ENCODE data around the gene NUDT5. TPM values are rescaled to one million over a fixed set of nuclear protein-coding genes. Genes with fewer than 3 reads are reported as not detected.

NUDT5 gene
- total RNA-seq, 1 experiment from 2014 or later = 72.3 TPM

DNA sequence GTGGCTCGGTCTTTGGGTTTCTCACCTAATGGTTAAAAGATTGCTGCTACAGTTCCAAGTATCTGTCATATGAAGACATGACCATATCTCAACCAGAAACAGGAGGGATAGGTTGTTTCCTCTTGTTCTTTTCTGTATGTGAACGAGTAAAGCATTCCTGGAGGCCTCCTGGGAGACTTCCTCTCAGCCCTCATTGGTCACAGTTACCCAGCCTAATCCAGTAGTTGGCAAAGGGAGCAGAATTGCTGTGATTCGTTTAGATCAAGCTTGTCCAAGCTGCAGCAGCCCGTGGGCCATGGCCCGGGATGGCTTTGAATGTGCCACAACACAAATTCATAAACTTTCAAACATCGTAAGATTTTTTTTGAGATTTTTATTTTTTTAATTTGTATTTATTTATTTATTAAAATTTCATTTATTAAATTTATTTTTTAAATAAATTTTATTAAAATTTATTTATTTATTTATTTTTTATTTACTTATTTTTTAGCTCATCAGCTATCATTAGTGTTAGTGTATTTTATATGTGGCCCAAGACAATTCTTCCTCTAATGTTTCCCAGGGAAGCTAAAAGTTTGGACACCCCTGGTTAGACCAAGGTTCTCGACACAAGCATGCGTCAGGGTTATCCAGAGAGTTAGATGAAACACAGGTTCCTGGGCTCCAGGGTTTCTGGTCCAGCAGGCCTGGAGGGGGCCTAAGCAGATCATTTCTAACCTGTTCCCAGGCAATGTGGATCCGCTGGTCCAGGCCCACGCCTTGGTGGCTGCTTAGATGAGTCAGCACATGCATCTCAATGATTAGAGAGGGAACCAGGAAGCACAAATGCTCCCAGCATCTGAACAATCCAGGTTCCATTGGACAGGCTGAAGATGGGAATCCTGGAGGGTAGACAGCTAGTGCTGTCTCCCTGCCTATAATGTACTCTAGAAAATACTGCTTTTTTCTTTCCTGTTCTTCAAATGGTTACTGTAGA is 25.9 kb upstream of the NUDT5 start:
- DNase-seq (ENCODE audit: low read depth in 1 of 2, low spot score in 2 of 2) = peak in 1 of 2 experiments; percentile 16
- peak overlapping the region; percentile 27; the same call in 1 of the 2 replicates for H3K27ac ChIP-seq

GRCh38 chr10:12218991-12219390 is 23.3 kb upstream of the NUDT5 start:
- Histone ChIP-seq H3K27ac (no peak overlapping the region), H3K4me3 (no peak overlapping the region), H3K9me3 (replicated peaks) (no peaks in the 10 kb centered on the region), H3K4me1 (replicated peaks) (peaks cover 7% of the 10 kb centered on the region; the same call in 1 of the 2 replicates), H3K27me3 (replicated peaks) (no peaks in the 10 kb centered on the region), H3K36me3 (peaks cover 64% of the 10 kb centered on the region)
- no peak for DNase-seq (ENCODE audit: low read depth in 1 of 2, low spot score in 2 of 2)

More for the DNA sequence above, 25.9 kb upstream of the NUDT5 start:
- no peaks in the 10 kb centered on the region for H3K27me3 ChIP-seq (replicated peaks)
- H3K36me3 ChIP-seq = peaks cover 58% of the 10 kb centered on the region
- no peak overlapping the region for H3K4me3 ChIP-seq
- no peaks in the 10 kb centered on the region for H3K9me3 ChIP-seq (replicated peaks)
- peaks cover 7% of the 10 kb centered on the region; the same call in 1 of the 2 replicates for H3K4me1 ChIP-seq (replicated peaks)

DNA sequence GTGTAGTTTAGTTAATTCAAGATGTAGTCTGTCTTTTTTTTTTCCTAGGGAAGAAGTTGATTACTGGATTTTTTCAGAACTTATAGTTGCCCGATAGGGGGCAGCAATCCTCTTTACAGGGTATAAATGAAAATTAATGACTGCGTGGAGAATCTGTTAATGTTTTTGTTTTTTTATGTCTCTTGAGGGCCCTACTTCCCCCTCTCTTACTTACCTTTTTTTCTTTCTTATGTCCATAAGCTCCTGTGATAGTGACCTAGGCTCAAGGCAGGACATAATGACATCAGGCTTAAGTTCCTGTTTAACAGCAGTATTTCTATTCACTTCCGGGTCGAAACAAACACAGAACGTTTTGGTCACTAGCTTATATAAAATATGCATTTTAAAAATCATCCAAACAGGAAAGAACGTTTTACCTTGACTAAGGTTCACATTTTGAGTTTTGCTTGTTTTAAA is 19.1 kb upstream of the NUDT5 start:
- peak in 1 of 2 experiments; percentile 43 for DNase-seq (ENCODE audit: low read depth in 1 of 2, low spot score in 2 of 2)
- Histone ChIP-seq H3K4me3 (no peak overlapping the region), H3K27ac (no peak overlapping the region)

GRCh38 chr10:12214093-12214492 is 18.4 kb upstream of the NUDT5 start:
- peaks cover 68% of the 10 kb centered on the region for H3K36me3 ChIP-seq
- H3K4me1 ChIP-seq (replicated peaks) = no peaks in the 10 kb centered on the region
- H3K27me3 ChIP-seq (replicated peaks) = no peaks in the 10 kb centered on the region
- no peak overlapping the region for H3K4me3 ChIP-seq
- no peak overlapping the region for H3K27ac ChIP-seq
- no peaks in the 10 kb centered on the region for H3K9me3 ChIP-seq (replicated peaks)
- no peak for DNase-seq (ENCODE audit: low read depth in 1 of 2, low spot score in 2 of 2)

More for the DNA sequence above, 19.1 kb upstream of the NUDT5 start:
- Histone ChIP-seq H3K27me3 (replicated peaks) (no peaks in the 10 kb centered on the region), H3K4me1 (replicated peaks) (no peaks in the 10 kb centered on the region), H3K9me3 (replicated peaks) (no peaks in the 10 kb centered on the region), H3K36me3 (peaks cover 65% of the 10 kb centered on the region)

- no peak overlapping the region for H3K4me3 ChIP-seq
- H3K27ac ChIP-seq = no peak overlapping the region
- no peaks in the 10 kb centered on the region for H3K9me3 ChIP-seq (replicated peaks)
- H3K36me3 ChIP-seq = peaks cover 69% of the 10 kb centered on the region
- no peaks in the 10 kb centered on the region for H3K27me3 ChIP-seq (replicated peaks)
- H3K4me1 ChIP-seq (replicated peaks) = no peaks in the 10 kb centered on the region
- DNase-seq (ENCODE audit: low read depth in 1 of 2, low spot score in 2 of 2) = no peak
These were observed 17.9 kb upstream of the NUDT5 start for GRCh38 chr10:12213621-12214020.

DNA sequence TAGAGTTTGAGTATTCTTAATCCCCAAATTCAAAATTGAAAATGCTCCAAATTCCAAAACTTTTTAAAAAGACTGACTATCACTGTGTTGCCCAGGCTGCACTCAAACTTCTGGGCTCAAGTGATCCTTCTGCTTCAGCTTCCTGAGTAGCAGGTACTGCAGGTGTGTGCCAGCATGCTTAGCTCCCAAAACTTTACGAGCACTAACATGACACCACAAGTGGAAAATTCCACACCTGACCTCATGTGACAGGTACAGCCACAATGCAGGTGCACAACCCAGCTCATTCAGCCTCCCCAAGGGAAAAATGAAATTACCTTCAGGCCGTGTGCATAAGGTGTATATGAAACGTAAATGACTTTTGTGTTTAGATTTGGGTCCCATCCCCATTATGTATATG is 16.8 kb upstream of the NUDT5 start:
- no peaks in the 10 kb centered on the region for H3K4me1 ChIP-seq (replicated peaks)
- no peak overlapping the region for H3K27ac ChIP-seq
- no peak for DNase-seq (ENCODE audit: low read depth in 1 of 2, low spot score in 2 of 2)
- H3K27me3 ChIP-seq (replicated peaks) = no peaks in the 10 kb centered on the region
- H3K9me3 ChIP-seq (replicated peaks) = no peaks in the 10 kb centered on the region
- no peak overlapping the region for H3K4me3 ChIP-seq
- H3K36me3 ChIP-seq = peaks cover 71% of the 10 kb centered on the region

DNA sequence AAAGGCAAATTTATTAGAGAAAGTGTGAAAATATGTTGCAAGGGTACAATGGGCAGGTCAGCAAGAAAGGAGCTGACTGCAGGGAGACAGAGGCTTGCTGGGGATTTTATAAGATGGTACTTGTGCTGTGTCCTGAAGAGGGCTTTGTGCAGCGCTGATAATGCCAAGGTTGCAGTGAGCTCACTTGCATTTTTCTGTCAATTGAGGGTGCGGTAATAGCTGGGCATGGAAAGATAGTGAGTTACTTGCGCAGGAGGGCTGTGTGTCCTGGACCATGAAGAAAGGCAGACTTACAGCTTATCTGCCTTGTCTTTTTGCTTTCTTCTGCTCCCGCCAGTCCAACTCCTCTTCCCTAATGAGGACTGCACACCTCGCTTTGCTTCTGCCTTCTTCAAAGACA is 12.8 kb upstream of the NUDT5 start:
- H3K27ac ChIP-seq = no peak overlapping the region
- DNase-seq (ENCODE audit: low read depth in 1 of 2, low spot score in 2 of 2) = no peak
- H3K4me3 ChIP-seq = no peak overlapping the region
- H3K27me3 ChIP-seq (replicated peaks) = no peaks in the 10 kb centered on the region
- H3K4me1 ChIP-seq (replicated peaks) = no peaks in the 10 kb centered on the region
- no peaks in the 10 kb centered on the region for H3K9me3 ChIP-seq (replicated peaks)
- peaks cover 60% of the 10 kb centered on the region for H3K36me3 ChIP-seq

- Histone ChIP-seq H3K4me1 (replicated peaks) (no peaks in the 10 kb centered on the region), H3K36me3 (peaks cover 67% of the 10 kb centered on the region), H3K4me3 (no peak overlapping the region)
These were observed 11.4 kb upstream of the NUDT5 start for GRCh38 chr10:12207114-12207513.

DNA sequence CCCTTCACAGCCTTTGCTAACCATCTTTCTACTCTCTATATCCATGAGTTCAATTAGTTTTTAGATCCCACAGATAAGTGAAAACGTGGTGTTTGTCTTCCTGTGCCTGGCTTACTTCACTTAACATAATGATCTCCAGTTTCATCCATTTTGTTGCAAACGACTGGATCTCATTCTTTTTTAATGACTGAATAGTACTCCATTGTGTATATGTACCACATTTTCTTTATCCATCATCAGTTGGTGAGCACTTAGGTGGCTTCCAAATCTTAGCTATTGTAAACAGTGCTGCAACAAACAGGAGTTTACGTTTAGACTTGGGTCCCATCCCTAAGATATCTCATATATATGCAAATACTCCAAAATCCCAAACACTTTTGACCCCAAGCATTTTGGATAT is 9.4 kb upstream of the NUDT5 start:
- Histone ChIP-seq H3K27ac (no peak overlapping the region), H3K36me3 (peaks cover 69% of the 10 kb centered on the region), H3K4me3 (no peak overlapping the region), H3K4me1 (replicated peaks) (no peaks in the 10 kb centered on the region), H3K9me3 (replicated peaks) (no peaks in the 10 kb centered on the region), H3K27me3 (replicated peaks) (no peaks in the 10 kb centered on the region)
- no peak for DNase-seq (ENCODE audit: low read depth in 1 of 2, low spot score in 2 of 2)

More at GRCh38 chr10:12207114-12207513, 11.4 kb upstream of the NUDT5 start:
- Histone ChIP-seq H3K27me3 (replicated peaks) (no peaks in the 10 kb centered on the region), H3K27ac (no peak overlapping the region), H3K9me3 (replicated peaks) (no peaks in the 10 kb centered on the region)
- no peak for DNase-seq (ENCODE audit: low read depth in 1 of 2, low spot score in 2 of 2)

GRCh38 chr10:12202226-12202625 is 6.5 kb upstream of the NUDT5 start:
- Histone ChIP-seq H3K36me3 (peaks cover 59% of the 10 kb centered on the region), H3K9me3 (replicated peaks) (no peaks in the 10 kb centered on the region)

DNA sequence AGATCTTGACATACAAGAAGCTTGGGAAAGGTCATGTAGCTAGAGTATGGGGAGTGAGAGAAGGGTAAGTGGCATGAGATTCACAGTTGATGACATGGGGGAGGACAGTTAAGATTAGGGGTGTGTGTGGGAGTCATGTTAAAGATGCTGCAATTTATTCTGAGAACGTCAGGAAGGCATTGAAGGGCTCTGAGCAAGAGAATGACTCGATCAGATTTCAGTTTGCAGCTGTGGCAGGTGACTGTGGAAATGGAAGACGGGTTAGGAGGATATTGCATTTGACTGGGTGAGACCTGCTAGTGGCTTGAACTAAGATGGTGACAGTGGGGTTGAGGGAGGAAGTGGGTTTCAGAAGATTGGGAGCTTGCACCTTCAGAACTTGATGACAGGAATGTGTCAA is 5.9 kb upstream of the NUDT5 start:
- Histone ChIP-seq H3K4me1 (replicated peaks) (no peaks in the 10 kb centered on the region; the same call in 1 of the 2 replicates), H3K27me3 (replicated peaks) (no peaks in the 10 kb centered on the region), H3K27ac (no peak overlapping the region), H3K4me3 (no peak overlapping the region), H3K36me3 (peaks cover 59% of the 10 kb centered on the region), H3K9me3 (replicated peaks) (no peaks in the 10 kb centered on the region)
- DNase-seq (ENCODE audit: low read depth in 1 of 2, low spot score in 2 of 2) = no peak

More at GRCh38 chr10:12202226-12202625, 6.5 kb upstream of the NUDT5 start:
- Histone ChIP-seq H3K27me3 (replicated peaks) (no peaks in the 10 kb centered on the region), H3K27ac (no peak overlapping the region), H3K4me3 (no peak overlapping the region), H3K4me1 (replicated peaks) (no peaks in the 10 kb centered on the region)
- DNase-seq (ENCODE audit: low read depth in 1 of 2, low spot score in 2 of 2) = no peak

DNA sequence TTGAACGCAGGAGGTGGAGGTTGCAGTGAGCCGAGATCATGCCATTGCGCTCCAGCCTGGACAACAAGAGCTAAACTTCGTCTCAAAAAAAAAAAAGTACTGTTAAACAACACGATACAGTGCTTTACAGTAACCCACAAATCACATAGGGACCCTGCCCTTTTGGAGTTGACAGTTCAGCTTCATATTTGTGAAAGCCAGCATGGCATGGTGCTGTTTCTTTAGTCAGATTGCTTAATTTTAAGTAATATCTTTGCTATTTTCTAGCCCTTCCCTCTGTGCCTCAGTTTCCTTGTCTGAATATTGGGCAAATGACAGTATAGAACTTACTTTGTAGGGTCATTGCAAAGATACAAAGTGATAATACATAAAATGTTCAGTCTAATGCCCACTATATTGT is 5.2 kb upstream of the NUDT5 start:
- Histone ChIP-seq H3K4me1 (replicated peaks) (no peaks in the 10 kb centered on the region; the same call in 1 of the 2 replicates), H3K27me3 (replicated peaks) (no peaks in the 10 kb centered on the region), H3K9me3 (replicated peaks) (no peaks in the 10 kb centered on the region), H3K36me3 (peaks cover 53% of the 10 kb centered on the region), H3K27ac (no peak overlapping the region), H3K4me3 (no peak overlapping the region)
- DNase-seq (ENCODE audit: low read depth in 1 of 2, low spot score in 2 of 2) = no peak

DNA sequence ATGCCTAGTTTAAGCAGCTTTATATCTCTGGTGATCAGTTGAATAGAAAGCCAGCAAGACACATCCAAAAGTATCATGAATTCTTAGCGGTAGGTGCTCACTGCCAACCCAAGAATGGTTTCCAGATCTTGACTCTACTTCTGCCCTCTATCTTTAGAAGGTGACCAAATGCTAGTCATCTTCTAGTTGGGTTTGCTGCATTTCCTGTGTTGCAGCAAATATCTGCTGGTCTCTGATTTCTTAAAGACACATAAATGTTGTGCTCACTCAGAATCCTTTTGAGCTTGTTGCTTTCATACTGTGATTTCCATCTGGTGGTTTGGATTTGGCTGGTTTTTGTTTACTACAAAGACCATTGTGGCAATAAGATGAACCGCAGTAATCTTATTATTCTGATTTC is 2.5 kb upstream of the NUDT5 start:
- H3K9me3 ChIP-seq (replicated peaks) = no peaks in the 10 kb centered on the region
- H3K4me1 ChIP-seq (replicated peaks) = peaks cover 9% of the 10 kb centered on the region; the same call in 1 of the 2 replicates
- peaks cover 57% of the 10 kb centered on the region for H3K36me3 ChIP-seq
- no peak for DNase-seq (ENCODE audit: low read depth in 1 of 2, low spot score in 2 of 2)
- H3K27me3 ChIP-seq (replicated peaks) = no peaks in the 10 kb centered on the region
- no peak overlapping the region for H3K27ac ChIP-seq
- no peak overlapping the region for H3K4me3 ChIP-seq

- Histone ChIP-seq H3K36me3 (peaks cover 53% of the 10 kb centered on the region), H3K4me3 (peak overlapping the region; percentile 59), H3K4me1 (replicated peaks) (peaks cover 9% of the 10 kb centered on the region), H3K9me3 (replicated peaks) (no peaks in the 10 kb centered on the region), H3K27me3 (replicated peaks) (no peaks in the 10 kb centered on the region), H3K27ac (peak overlapping the region; percentile 82)
- DNase-seq (ENCODE audit: low read depth in 1 of 2, low spot score in 2 of 2) = no peak
These were observed 980 bp upstream of the NUDT5 start for GRCh38 chr10:12196531-12197211.
